HepG2 (cell line): Measurements from ENCODE around the gene ERFL. TPM values are rescaled to one million over a fixed set of nuclear protein-coding genes. Genes with fewer than 3 reads are reported as not detected.

Experiments used
- ATAD3A ChIP-seq: sonication (generic); formaldehyde crosslinking; IDR thresholded peaks from 2 replicates; pipeline ENCODE4 v1.4.0; 2020; ENCODE audit warnings: missing genetic modification reagents
- CBX2 ChIP-seq, 2 experiments: fragments of 200-600 bp in 1 of 2; sonication (generic); formaldehyde crosslinking in 1 of 2; IDR thresholded peaks; 2 replicates each; pipeline versions ENCODE4 v1.7.0 to v1.8.1; 2018 to 2022; ENCODE audit warnings: low read depth in 2 of 2, low read length in 1 of 2, mild to moderate bottlenecking in 1 of 2, missing genetic modification reagents in 1 of 2
- CEBPB ChIP-seq: IDR thresholded peaks from 2 replicates; pipeline ENCODE4 v1.6.1; 2011; ENCODE audit warnings: low read depth, low read length, improper control_type of control experiment, borderline replicate concordance
- CTCF ChIP-seq: sonication (generic); formaldehyde crosslinking; IDR thresholded peaks from 2 replicates; pipeline ENCODE4 v1.5.0; 2020; ENCODE audit warnings: mild to moderate bottlenecking, missing genetic modification reagents, moderate library complexity
- EZH2 ChIP-seq: conservative IDR thresholded peaks from 2 replicates; pipeline ENCODE4 v1.6.1; 2012; ENCODE audit warnings: mild to moderate bottlenecking, low read depth, low read length, moderate library complexity
- HIC2 ChIP-seq: sonication (generic); formaldehyde crosslinking; IDR thresholded peaks from 2 replicates; pipeline ENCODE4 v1.9.0; 2022; ENCODE audit warnings: low read depth, missing genetic modification reagents
- IKZF5 ChIP-seq: IDR thresholded peaks from 2 replicates; pipeline ENCODE4 v1.6.1; 2018; ENCODE audit warnings: missing genetic modification reagents, mild to moderate bottlenecking, missing compliant biosample characterization
- KAT8 ChIP-seq: IDR thresholded peaks from 2 replicates; pipeline ENCODE4 v1.6.1; 2016; ENCODE audit warnings: missing genetic modification reagents, missing compliant biosample characterization
- NBN ChIP-seq: fragments of 450-650 bp; conservative IDR thresholded peaks from 2 replicates; pipeline ENCODE4 v1.6.1; 2017
- NRL ChIP-seq: sonication (generic); formaldehyde crosslinking; IDR thresholded peaks from 2 replicates; pipeline ENCODE4 v1.5.0; 2020; ENCODE audit warnings: missing genetic modification reagents, mild to moderate bottlenecking, moderate library complexity, borderline replicate concordance
- PITX1 ChIP-seq: sonication (generic); formaldehyde crosslinking; IDR thresholded peaks from 2 replicates; pipeline ENCODE4 v1.5.1; 2020; ENCODE audit warnings: mild to moderate bottlenecking, missing genetic modification reagents
- POLR2AphosphoS5 ChIP-seq: IDR thresholded peaks from 2 replicates; pipeline ENCODE4 v1.6.1; 2012; ENCODE audit warnings: low read depth, low read length
- SOX6 ChIP-seq, 2 experiments: fragments of 450-650 bp in 1 of 2; sonication (generic) in 1 of 2; formaldehyde crosslinking in 1 of 2; IDR thresholded peaks; 2 replicates each; pipeline versions ENCODE4 v1.4.0 to v1.6.1; 2017 to 2020; ENCODE audit warnings: antibody characterized with exemption in 1 of 2, mild to moderate bottlenecking in 1 of 2, missing genetic modification reagents in 1 of 2
- TBP ChIP-seq: sonication (generic); formaldehyde crosslinking; IDR thresholded peaks from 2 replicates; pipeline ENCODE4 v1.5.0; 2020; ENCODE audit warnings: missing genetic modification reagents
- TRIM22 ChIP-seq: fragments of 450-650 bp; IDR thresholded peaks from 2 replicates; pipeline ENCODE4 v1.6.1; 2017
- ZNF18 ChIP-seq: sonication (generic); formaldehyde crosslinking; IDR thresholded peaks from 2 replicates; pipeline ENCODE4 v1.8.0; 2022; ENCODE audit warnings: mild to moderate bottlenecking, missing genetic modification reagents; ENCODE audit not compliant: insufficient replicate concordance
- ZNF550 ChIP-seq: sonication (generic); formaldehyde crosslinking; IDR thresholded peaks from 2 replicates; pipeline ENCODE4 v1.4.0; 2020; ENCODE audit warnings: mild to moderate bottlenecking, missing genetic modification reagents, borderline replicate concordance
- ZNF576 ChIP-seq: sonication (generic); formaldehyde crosslinking; IDR thresholded peaks from 2 replicates; pipeline ENCODE4 v1.4.0; 2020; ENCODE audit warnings: mild to moderate bottlenecking, missing genetic modification reagents
- ZNF724P ChIP-seq: sonication (generic); formaldehyde crosslinking; IDR thresholded peaks from 2 replicates; pipeline ENCODE4 v1.8.0; 2022; ENCODE audit warnings: missing genetic modification reagents, borderline replicate concordance
- ZNF780A ChIP-seq: sonication (generic); formaldehyde crosslinking; IDR thresholded peaks from 2 replicates; pipeline ENCODE4 v1.8.0; 2022; ENCODE audit warnings: mild to moderate bottlenecking, missing genetic modification reagents, moderate library complexity
- polyA plus RNA-seq, 8 experiments: library from polyadenylated mRNA; depleted of rRNA in 3 of 8; stranded (reverse) in 7 of 8; unstranded in 1 of 8; fragments of >200 nt; fragmentation: Illumina TruSeq in 4 of 8; extraction: Trizol in 4 of 8; gene quantifications; 2 replicates each; pipeline versions ENCODE4 v1.2.1 to v1.2.3, GENCODE V29; 2011 to 2016; ENCODE audit warnings: low read depth in 4 of 8, missing spikeins in 1 of 8, mixed read lengths in 1 of 8; ENCODE audit not compliant: insufficient read depth in 1 of 8
- total RNA-seq, 5 experiments: library from RNA; depleted of rRNA; stranded (reverse); fragments of >200 nt; fragmentation: Illumina TruSeq; extraction: Trizol; gene quantifications; 2 replicates each; pipeline ENCODE4 v1.2.3, GENCODE V29; 2016; ENCODE audit warnings: low read depth in 1 of 5

ERFL gene
- total and polyA plus RNA-seq, 2 of the 13 experiments (the other 11 are each of a cell fraction or from before 2014, with no cell fraction given): not detected

- TF ChIP-seq EZH2 (no peak), HIC2 (CRISPR knock-in tag) (no peak), ZNF18 (CRISPR knock-in tag) (peak; percentile 79), IKZF5 (peak; percentile 85), ZNF550 (CRISPR knock-in tag) (no peak), KAT8 (peak; percentile 98), NBN (no peak), SOX6 (IDR thresholded peaks at IDR 0.05) (no peak), SOX6 (CRISPR knock-in tag; IDR thresholded peaks at IDR 0.05) (peak; percentile 65), ZNF724P (CRISPR knock-in tag) (peak; percentile 68; the same call in 1 of the 2 replicates), ZNF780A (CRISPR knock-in tag) (no peak), CTCF (peak; percentile 41), TBP (CRISPR knock-in tag) (peak; percentile 76; the same call in 1 of the 2 replicates), NRL (CRISPR knock-in tag) (no peak; the same call in 1 of the 2 replicates), CEBPB (no peak), CBX2 (IDR thresholded peaks at IDR 0.05; ENCODE audit: low read depth, low read length) (no peak), CBX2 (CRISPR knock-in tag; IDR thresholded peaks at IDR 0.05; ENCODE audit: low read depth) (no peak), ATAD3A (CRISPR knock-in tag) (no peak), PITX1 (peak; percentile 25; the same call in 1 of the 2 replicates), ZNF576 (CRISPR knock-in tag) (0 out of 2 replicates have a peak, but pooled peaks have one; percentile 34), TRIM22 (no peak), POLR2AphosphoS5 (peak; percentile 83)
These were observed 44.2 kb downstream of the ERFL start (continued) for GRCh38 chr19:41883821-41884733.
